Effector memory CD4-positive, alpha-beta T cell (primary cell): Measurements from ENCODE around the gene PML.
A peak's percentile ranks its signal among the peaks of the same experiment; 100 is the strongest.
"Not testable (repeated sequence)": the region's sequence is repeated elsewhere in the genome, so short reads cannot be mapped to it uniquely, and the experiment has no call there.

Experiments
- DNase-seq, 3 donors: peaks; one replicate each; pipeline ENCODE4 v3.0.0-alpha.2; 2020
- H3K27ac ChIP-seq: 2 replicates; pipeline ENCODE4 v1.7.0; 2013; ENCODE audit warnings: mild to moderate bottlenecking, low read length, moderate library complexity; ENCODE audit not compliant: insufficient read depth, poor library complexity, severe bottlenecking
- H3K27me3 ChIP-seq: replicated peaks from 2 replicates; pipeline ENCODE4 v1.7.0; 2013; ENCODE audit warnings: mild to moderate bottlenecking, low read length; ENCODE audit not compliant: insufficient read depth, control insufficient read depth, poor library complexity, severe bottlenecking
- H3K36me3 ChIP-seq: 2 replicates; pipeline ENCODE4 v1.7.0; 2013; ENCODE audit warnings: mild to moderate bottlenecking, low read length, moderate library complexity; ENCODE audit not compliant: control insufficient read depth, insufficient read depth
- H3K4me1 ChIP-seq: 2 replicates; pipeline ENCODE4 v1.7.0; 2013; ENCODE audit warnings: low read length, mild to moderate bottlenecking; ENCODE audit not compliant: control insufficient read depth, insufficient read depth, poor library complexity, severe bottlenecking
- H3K4me3 ChIP-seq: 2 replicates; pipeline ENCODE4 v1.7.0; 2013; ENCODE audit warnings: low read length, low read depth, mild to moderate bottlenecking; ENCODE audit not compliant: insufficient read depth, poor library complexity, severe bottlenecking
- H3K9me3 ChIP-seq: 2 replicates; pipeline ENCODE4 v1.7.0; 2013; ENCODE audit warnings: mild to moderate bottlenecking, low read length, moderate library complexity; ENCODE audit not compliant: control insufficient read depth

Gene PML

DNA sequence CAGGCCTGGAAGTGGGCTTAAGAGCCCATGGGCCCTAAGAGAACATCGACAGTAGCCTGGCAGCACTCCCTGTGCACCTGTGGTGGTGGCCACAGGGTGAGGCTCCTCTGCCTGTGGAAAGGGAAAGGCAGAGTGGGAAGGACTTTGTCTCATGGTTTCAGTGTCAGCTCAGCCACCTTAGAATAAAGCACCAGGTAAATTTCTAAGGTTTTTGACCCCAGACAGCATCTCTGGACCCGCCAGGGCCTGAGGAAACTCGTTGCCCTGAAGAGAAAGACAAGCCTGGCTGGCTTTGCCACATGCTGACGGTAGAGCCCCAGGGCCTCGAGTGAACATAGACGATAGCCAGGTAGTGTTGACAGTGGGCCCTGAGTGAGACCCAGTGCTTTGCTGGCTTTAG is 65.7 kb downstream of the PML start:
- no peaks in the 10 kb centered on the region for H3K36me3 ChIP-seq
- H3K27ac ChIP-seq = no peak overlapping the region
- H3K4me3 ChIP-seq = no peak overlapping the region
- H3K4me1 ChIP-seq = no peaks in the 10 kb centered on the region
- no peaks in the 10 kb centered on the region for H3K9me3 ChIP-seq
- H3K27me3 ChIP-seq = no peaks in the 10 kb centered on the region
- DNase-seq = no peak

- no peaks in the 10 kb centered on the region for H3K4me1 ChIP-seq
- H3K4me3 ChIP-seq = no peak overlapping the region
- no peak for DNase-seq
- no peaks in the 10 kb centered on the region for H3K9me3 ChIP-seq
- H3K27ac ChIP-seq = no peak overlapping the region
- no peaks in the 10 kb centered on the region for H3K36me3 ChIP-seq
- no peaks in the 10 kb centered on the region for H3K27me3 ChIP-seq
These were observed 67.7 kb downstream of the PML start for GRCh38 chr15:74062236-74062635.

- Histone ChIP-seq H3K9me3 (no peaks in the 10 kb centered on the region), H3K27me3 (no peaks in the 10 kb centered on the region), H3K4me1 (no peaks in the 10 kb centered on the region), H3K4me3 (no peak overlapping the region), H3K36me3 (no peaks in the 10 kb centered on the region), H3K27ac (no peak overlapping the region)
- DNase-seq = no peak
These were observed 68.2 kb downstream of the PML start for GRCh38 chr15:74062671-74063070.

DNA sequence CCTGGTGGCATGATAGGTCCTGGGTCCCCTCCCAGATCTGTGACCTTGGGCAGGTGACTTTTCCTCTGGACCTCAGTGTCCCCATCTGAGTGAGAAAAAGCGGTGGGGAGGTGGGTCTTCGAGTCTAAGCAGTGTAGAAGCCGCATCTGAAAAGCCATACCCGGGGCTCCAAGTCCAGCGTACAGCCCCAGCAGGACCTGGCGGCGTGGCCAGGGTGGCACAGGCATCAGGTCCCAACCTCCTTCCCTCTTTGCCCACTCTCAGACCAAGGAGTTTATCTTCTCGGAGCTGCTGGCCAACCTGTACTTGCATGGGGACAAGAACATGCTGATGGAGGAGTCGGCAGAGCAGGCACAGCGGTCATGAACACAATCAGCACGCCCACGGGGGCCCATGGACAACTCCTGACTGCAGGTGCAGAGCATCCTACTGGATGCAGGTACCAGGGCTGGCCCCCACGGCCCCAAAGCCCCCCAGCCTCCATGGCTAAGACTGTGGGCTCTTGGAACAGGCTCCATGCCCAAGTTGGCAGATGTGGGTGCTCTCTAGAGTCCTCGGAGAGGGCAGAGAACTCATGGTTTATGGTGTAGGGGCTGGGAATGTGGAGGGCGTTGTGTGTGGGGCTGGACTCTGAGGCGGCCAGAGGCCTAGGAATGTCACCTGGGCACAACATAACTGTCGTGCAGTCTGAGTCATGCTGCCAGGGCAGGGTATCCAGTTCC is 69.1 kb downstream of the PML start:
- not testable (repeated sequence) for H3K27ac ChIP-seq, H3K4me1 ChIP-seq, H3K27me3 ChIP-seq, DNase-seq, H3K36me3 ChIP-seq, H3K4me3 ChIP-seq, H3K9me3 ChIP-seq

- not testable (repeated sequence) for H3K27ac ChIP-seq, H3K4me1 ChIP-seq, H3K36me3 ChIP-seq, H3K27me3 ChIP-seq, DNase-seq, H3K4me3 ChIP-seq, H3K9me3 ChIP-seq
These were observed 69.7 kb downstream of the PML start for GRCh38 chr15:74064183-74064582.

DNA sequence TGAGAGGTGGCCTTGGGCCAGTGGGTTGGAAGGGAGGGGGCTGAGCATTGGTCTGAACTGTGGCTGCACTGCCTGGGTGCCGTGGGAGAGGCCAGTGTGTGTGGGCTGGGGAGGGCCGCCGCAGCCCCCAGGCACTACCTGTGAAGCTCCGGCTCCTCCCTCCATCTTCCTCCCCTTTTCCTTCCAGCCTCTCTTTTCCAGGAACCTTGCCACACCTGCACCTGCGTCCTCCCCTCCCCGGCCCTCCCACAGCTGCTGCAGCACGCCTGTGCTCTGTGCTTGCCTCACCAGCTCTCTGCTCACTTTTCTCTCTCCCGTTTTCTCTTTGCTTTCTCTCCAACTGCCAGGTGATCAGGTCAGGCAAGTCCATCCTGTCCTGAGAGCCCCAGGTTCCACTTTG is 70.3 kb downstream of the PML start:
- not testable (repeated sequence) for H3K36me3 ChIP-seq, H3K27ac ChIP-seq, H3K9me3 ChIP-seq, H3K4me1 ChIP-seq, DNase-seq, H3K4me3 ChIP-seq, H3K27me3 ChIP-seq

GRCh38 chr15:74065684-74066411 is 71.3 kb downstream of the PML start:
- not testable (repeated sequence) for H3K36me3 ChIP-seq, H3K27ac ChIP-seq, H3K9me3 ChIP-seq, H3K4me3 ChIP-seq, H3K27me3 ChIP-seq, H3K4me1 ChIP-seq
- peak; percentile 11 to 34 (median 25) for DNase-seq

DNA sequence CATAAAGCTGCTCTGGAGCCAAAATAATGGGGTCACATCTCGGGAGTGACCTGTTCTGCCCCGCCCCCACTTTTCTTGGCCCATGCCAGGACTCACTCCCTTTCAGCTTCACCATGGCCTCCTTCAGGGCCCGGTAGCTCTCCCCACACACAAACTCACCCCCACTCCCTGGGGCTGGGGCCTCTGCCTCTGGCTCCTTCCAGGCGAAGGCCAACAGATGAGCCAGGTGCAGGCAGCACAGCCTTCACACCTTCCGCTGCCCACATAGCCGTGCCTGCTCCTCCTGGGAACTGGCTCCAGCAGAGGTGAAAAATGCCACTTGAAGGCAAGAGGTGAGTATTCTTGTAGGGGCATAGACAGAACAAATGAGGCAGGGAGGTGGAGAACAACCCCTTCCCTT is 77.1 kb downstream of the PML start:
- not testable (repeated sequence) for DNase-seq, H3K36me3 ChIP-seq, H3K27me3 ChIP-seq, H3K4me3 ChIP-seq, H3K9me3 ChIP-seq, H3K4me1 ChIP-seq, H3K27ac ChIP-seq

GRCh38 chr15:74072132-74072531 is 77.6 kb downstream of the PML start:
- H3K4me1 ChIP-seq, H3K4me3 ChIP-seq, H3K9me3 ChIP-seq, H3K36me3 ChIP-seq, H3K27me3 ChIP-seq, DNase-seq, H3K27ac ChIP-seq: not testable (repeated sequence)

DNA sequence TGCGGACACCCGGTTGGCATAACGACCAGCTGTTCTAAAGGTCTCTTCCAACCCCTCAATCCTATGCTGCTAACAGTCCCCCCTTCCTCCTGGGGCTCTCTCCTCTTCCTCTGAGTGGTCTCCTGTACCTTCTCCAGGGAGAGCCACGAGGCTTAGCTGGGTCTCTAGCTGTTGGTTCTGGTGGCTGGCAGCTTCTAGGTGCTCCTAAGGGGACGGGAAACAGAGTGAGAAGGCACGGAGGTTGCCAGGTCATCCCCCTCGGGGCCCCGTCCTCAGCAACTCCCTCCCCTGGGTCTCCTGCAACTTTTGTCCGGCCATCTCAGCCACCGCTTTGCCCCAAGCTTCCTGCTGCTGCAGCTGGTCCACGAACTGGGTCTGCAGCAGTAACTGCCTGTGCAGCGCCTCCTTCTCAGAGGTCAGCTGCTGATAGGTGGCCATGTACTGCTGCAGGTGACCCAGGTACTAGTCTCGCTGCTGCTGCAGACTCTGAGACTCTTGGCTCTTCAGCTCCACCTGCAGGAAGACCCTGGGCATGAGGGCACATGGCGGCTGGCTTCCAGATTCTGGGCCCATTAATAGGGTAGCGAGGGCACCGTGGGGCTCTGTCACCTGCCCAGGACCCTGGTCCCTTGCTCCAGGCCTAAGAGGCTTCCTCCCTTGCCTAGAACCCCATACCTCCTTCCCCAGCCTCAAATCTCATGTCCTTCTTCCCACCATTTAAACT is 78.3 kb downstream of the PML start:
- H3K36me3 ChIP-seq, DNase-seq, H3K27me3 ChIP-seq, H3K27ac ChIP-seq, H3K9me3 ChIP-seq, H3K4me3 ChIP-seq, H3K4me1 ChIP-seq: not testable (repeated sequence)
